Measurements from ENCODE around the gene RNF14.

DNA sequence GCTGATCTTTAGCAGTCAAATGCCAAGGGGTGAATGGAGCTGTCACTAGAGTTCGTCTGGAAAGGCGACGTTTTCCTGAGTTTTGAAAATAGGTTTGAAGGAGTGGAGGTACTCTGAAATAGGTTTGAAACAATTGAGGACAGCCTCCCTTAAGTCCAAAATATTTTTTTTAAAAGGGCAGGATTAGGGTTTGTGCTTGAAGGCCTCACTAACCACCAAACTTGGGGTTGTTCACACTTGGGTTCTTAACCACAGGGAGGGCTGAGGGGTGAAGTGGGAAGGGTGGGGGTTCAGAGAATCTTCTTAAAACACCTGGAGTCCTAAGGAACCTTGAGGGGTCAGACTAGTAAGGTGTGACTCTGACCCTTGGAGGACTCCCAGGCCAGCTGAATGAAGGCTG is 7.4 kb upstream of the RNF14 start:
- TF ChIP-seq, protein P1, sequence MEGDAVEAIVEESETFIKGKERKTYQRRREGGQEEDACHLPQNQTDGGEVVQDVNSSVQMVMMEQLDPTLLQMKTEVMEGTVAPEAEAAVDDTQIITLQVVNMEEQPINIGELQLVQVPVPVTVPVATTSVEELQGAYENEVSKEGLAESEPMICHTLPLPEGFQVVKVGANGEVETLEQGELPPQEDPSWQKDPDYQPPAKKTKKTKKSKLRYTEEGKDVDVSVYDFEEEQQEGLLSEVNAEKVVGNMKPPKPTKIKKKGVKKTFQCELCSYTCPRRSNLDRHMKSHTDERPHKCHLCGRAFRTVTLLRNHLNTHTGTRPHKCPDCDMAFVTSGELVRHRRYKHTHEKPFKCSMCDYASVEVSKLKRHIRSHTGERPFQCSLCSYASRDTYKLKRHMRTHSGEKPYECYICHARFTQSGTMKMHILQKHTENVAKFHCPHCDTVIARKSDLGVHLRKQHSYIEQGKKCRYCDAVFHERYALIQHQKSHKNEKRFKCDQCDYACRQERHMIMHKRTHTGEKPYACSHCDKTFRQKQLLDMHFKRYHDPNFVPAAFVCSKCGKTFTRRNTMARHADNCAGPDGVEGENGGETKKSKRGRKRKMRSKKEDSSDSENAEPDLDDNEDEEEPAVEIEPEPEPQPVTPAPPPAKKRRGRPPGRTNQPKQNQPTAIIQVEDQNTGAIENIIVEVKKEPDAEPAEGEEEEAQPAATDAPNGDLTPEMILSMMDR (IDR thresholded peaks at IDR 0.05): no peak
- TF ChIP-seq POLR2A (IDR thresholded peaks at IDR 0.05): no peak
